IMR-90 (cell line): Measurements from ENCODE around the gene SUPT3H. TPM values are rescaled to one million over a fixed set of nuclear protein-coding genes. Genes with fewer than 3 reads are reported as not detected.

ENCODE experiments used
- ATAC-seq: fragments of 200-7000 bp; cut with Tn5 transposase; 2 replicates; pipeline ENCODE4 v1.9.1; 2020; ENCODE audit warnings: low read depth, mild to moderate bottlenecking, moderate library complexity
- BruUV-seq: library from RNA; stranded (reverse); fragments of 400-500 nt; replicated peaks from 2 replicates; lab custom pipeline; 2021; lab: Mats Ljungman, UMichigan
- CTCF ChIA-PET: fragments of 300-600 bp; formaldehyde crosslinking; extraction: SDS; loops from one replicate; lab custom pipeline; 2021; ENCODE audit warnings: antibody characterized with exemption; lab: Yijun Ruan, JAX
- POLR2A ChIA-PET: fragments of 300-600 bp; sonication (Branson Sonifier 250); formaldehyde crosslinking; loops from one replicate; lab custom pipeline; 2022; ENCODE audit warnings: antibody characterized with exemption; ENCODE audit not compliant: unreplicated experiment; lab: Charles Lee
- DNase-seq: peaks from one replicate; pipeline ENCODE4 v3.0.0; 2013
- H2AFZ ChIP-seq: replicated peaks from 2 replicates; pipeline ENCODE3; 2013; ENCODE audit warnings: low read length, mild to moderate bottlenecking; ENCODE audit not compliant: poor library complexity
- H2AK5ac ChIP-seq: 2 replicates; pipeline ENCODE4 v1.6.1; 2013; ENCODE audit warnings: low read depth, low read length, inconsistent platforms
- H2AK9ac ChIP-seq: replicated peaks from 2 replicates; pipeline ENCODE3; 2013; ENCODE audit warnings: mild to moderate bottlenecking, low read depth, low read length, moderate library complexity; ENCODE audit not compliant: poor library complexity
- H2BK120ac ChIP-seq: 2 replicates; pipeline ENCODE4 v1.6.1; 2013; ENCODE audit warnings: low read depth, low read length, inconsistent platforms
- H2BK15ac ChIP-seq: 3 replicates; pipeline ENCODE4 v1.6.1; 2013; ENCODE audit warnings: low read depth, low read length, inconsistent platforms
- H2BK20ac ChIP-seq: 2 replicates; pipeline ENCODE4 v1.6.1; 2013; ENCODE audit warnings: low read depth, mild to moderate bottlenecking, inconsistent platforms, low read length, moderate library complexity
- H2BK5ac ChIP-seq: 2 replicates; pipeline ENCODE4 v1.6.1; 2013; ENCODE audit warnings: mild to moderate bottlenecking, low read depth, low read length, inconsistent platforms; ENCODE audit not compliant: poor library complexity, severe bottlenecking
- H3K14ac ChIP-seq: replicated peaks from 2 replicates; pipeline ENCODE4 v1.6.1; 2013; ENCODE audit warnings: low read depth, low read length, inconsistent platforms
- H3K18ac ChIP-seq: 2 replicates; pipeline ENCODE4 v1.6.1; 2013; ENCODE audit warnings: low read depth, low read length, control low read depth
- H3K23ac ChIP-seq: 2 replicates; pipeline ENCODE4 v1.6.1; 2013; ENCODE audit warnings: low read depth, low read length, inconsistent platforms
- H3K27ac ChIP-seq: 2 replicates; pipeline ENCODE4 v1.5.1; 2013; ENCODE audit warnings: mild to moderate bottlenecking, control low read depth, low read length; ENCODE audit not compliant: insufficient read depth
- H3K27me3 ChIP-seq: 2 replicates; pipeline ENCODE4 v1.6.1; 2013; ENCODE audit warnings: low read length; ENCODE audit not compliant: control insufficient read depth, insufficient read depth
- H3K36me3 ChIP-seq: 2 replicates; pipeline ENCODE4 v1.6.1; 2013; ENCODE audit warnings: low read length, mixed read lengths; ENCODE audit not compliant: control insufficient read depth, insufficient read depth
- H3K4ac ChIP-seq: 2 replicates; pipeline ENCODE4 v1.6.1; 2013; ENCODE audit warnings: low read depth, low read length, inconsistent platforms
- H3K4me1 ChIP-seq: 2 replicates; pipeline ENCODE4 v1.6.1; 2013; ENCODE audit warnings: low read length, mixed read lengths; ENCODE audit not compliant: control insufficient read depth, insufficient read depth
- H3K4me2 ChIP-seq: 2 replicates; pipeline ENCODE4 v1.6.1; 2013; ENCODE audit warnings: low read depth, mild to moderate bottlenecking, control low read depth, low read length, moderate library complexity
- H3K4me3 ChIP-seq: 2 replicates; pipeline ENCODE4 v1.5.1; 2013; ENCODE audit warnings: low read depth, mild to moderate bottlenecking, control low read depth, low read length, moderate library complexity; ENCODE audit not compliant: insufficient read depth
- H3K56ac ChIP-seq: 2 replicates; pipeline ENCODE4 v1.6.1; 2013; ENCODE audit warnings: low read length, inconsistent platforms; ENCODE audit not compliant: insufficient read depth; ENCODE audit errors: extremely low read depth
- H3K79me1 ChIP-seq, 2 experiments: 2 replicates each; pipeline ENCODE4 v1.6.1; 2013; ENCODE audit warnings: low read length in 2 of 2, inconsistent platforms in 1 of 2, low read depth in 1 of 2
- H3K9ac ChIP-seq: 2 replicates; pipeline ENCODE4 v1.6.1; 2013; ENCODE audit warnings: low read depth, low read length, control low read depth
- H3K9me1 ChIP-seq: 2 replicates; pipeline ENCODE4 v1.6.1; 2013; ENCODE audit warnings: low read length, inconsistent platforms; ENCODE audit not compliant: insufficient read depth
- H3K9me3 ChIP-seq: 2 replicates; pipeline ENCODE4 v1.6.1; 2013; ENCODE audit warnings: low read length; ENCODE audit not compliant: control insufficient read depth, insufficient read depth
- H4K20me1 ChIP-seq: 2 replicates; pipeline ENCODE4 v1.6.1; 2013; ENCODE audit warnings: low read length, inconsistent platforms; ENCODE audit not compliant: insufficient read depth
- H4K5ac ChIP-seq: 2 replicates; pipeline ENCODE4 v1.6.1; 2013; ENCODE audit warnings: mild to moderate bottlenecking, low read depth, low read length, control low read depth
- H4K8ac ChIP-seq, 2 experiments: 2 replicates each; pipeline ENCODE4 v1.6.1; 2013; ENCODE audit warnings: low read depth in 2 of 2, low read length in 2 of 2, control low read depth in 1 of 2, inconsistent platforms in 1 of 2
- H4K91ac ChIP-seq: 2 replicates; pipeline ENCODE4 v1.6.1; 2013; ENCODE audit warnings: low read depth, low read length, inconsistent platforms; ENCODE audit not compliant: insufficient read depth
- CEBPB ChIP-seq: IDR thresholded peaks from 2 replicates; pipeline ENCODE4 v1.6.1; 2012; ENCODE audit warnings: low read depth, low read length, improper control_type of control experiment
- CHD1 ChIP-seq: IDR thresholded peaks from 2 replicates; pipeline ENCODE4 v1.6.1; 2012; ENCODE audit warnings: low read depth, low read length, improper control_type of control experiment
- MAFK ChIP-seq: IDR thresholded peaks from 2 replicates; pipeline ENCODE4 v1.6.1; 2012; ENCODE audit warnings: low read depth, low read length, improper control_type of control experiment
- MAZ ChIP-seq: IDR thresholded peaks from 2 replicates; pipeline ENCODE4 v1.6.1; 2012; ENCODE audit warnings: low read depth, mild to moderate bottlenecking, low read length, improper control_type of control experiment, moderate library complexity, borderline replicate concordance
- MXI1 ChIP-seq: IDR thresholded peaks from 2 replicates; pipeline ENCODE4 v1.6.1; 2012; ENCODE audit warnings: low read depth, mild to moderate bottlenecking, low read length, moderate library complexity, borderline replicate concordance
- NFE2L2 ChIP-seq: fragments of 150-350 bp; IDR thresholded peaks from 2 replicates; pipeline ENCODE4 v1.6.1; 2016; ENCODE audit warnings: low read depth, mild to moderate bottlenecking, low read length
- RAD21 ChIP-seq: IDR thresholded peaks from 2 replicates; pipeline ENCODE4 v1.6.1; 2012; ENCODE audit warnings: low read length, improper control_type of control experiment
- RFX5 ChIP-seq: IDR thresholded peaks from 2 replicates; pipeline ENCODE4 v1.8.0; 2012; ENCODE audit warnings: low read depth, mild to moderate bottlenecking, low read length, moderate library complexity
- WGBS, 2 experiments: methylation state at CpG; one replicate each; pipeline versions ENCODE4 v1.1.5 to v1.1.7; 2013; ENCODE audit warnings: missing lambda C conversion rate in 2 of 2; ENCODE audit not compliant: insufficient read length in 1 of 2; ENCODE audit errors: extremely low coverage in 2 of 2; 5-methylcytosine and 5-hydroxymethylcytosine counted together
- dilution Hi-C: fragments of 300-500 bp; cut with HindIII; formaldehyde crosslinking; loops from one replicate; pipeline ENCODE4 v1.14.3; 2018; ENCODE audit warnings: low sequenced_read_pairs; ENCODE audit not compliant: unreplicated experiment
- in situ Hi-C: fragments of 300-500 bp; cut with MboI; formaldehyde crosslinking; loops from 3 replicates; pipeline ENCODE4 v1.14.3; 2019; ENCODE audit warnings: low sequenced_read_pairs, inconsistent platforms, mixed read lengths
- intact Hi-C: fragments of 100-400 bp; cut with micrococcal nuclease; formaldehyde crosslinking; loops from 2 replicates; pipeline ENCODE4 v1.10.0; 2022
- polyA plus RNA-seq, 3 experiments: library from polyadenylated mRNA; depleted of rRNA; stranded (reverse); fragments of >200 nt; gene quantifications; 2 replicates each; pipeline ENCODE4 v1.2.3, GENCODE V29; 2012; ENCODE audit warnings: low replicate concordance in 1 of 3
- total RNA-seq: library from RNA; depleted of rRNA; stranded (reverse); fragments of >200 nt; gene quantifications from 2 replicates; pipeline ENCODE4 v1.2.3, GENCODE V29; 2012
- TF ChIP-seq, protein P1 (sequence below): fragments of 150-350 bp; IDR thresholded peaks from 2 replicates; pipeline ENCODE4 v1.6.1; 2017; ENCODE audit warnings: mild to moderate bottlenecking, antibody characterized with exemption, low read length, low read depth
- TF ChIP-seq, protein P2 (sequence below): fragments of 150-350 bp; IDR thresholded peaks from 2 replicates; pipeline ENCODE4 v1.6.1; 2016; ENCODE audit warnings: low read depth, mild to moderate bottlenecking, low read length, moderate library complexity, borderline replicate concordance

Gene SUPT3H
- total and polyA plus RNA-seq, 2 of the 4 experiments (the other 2 are of a cell fraction) = 4.5 to 5.0 TPM

DNA sequence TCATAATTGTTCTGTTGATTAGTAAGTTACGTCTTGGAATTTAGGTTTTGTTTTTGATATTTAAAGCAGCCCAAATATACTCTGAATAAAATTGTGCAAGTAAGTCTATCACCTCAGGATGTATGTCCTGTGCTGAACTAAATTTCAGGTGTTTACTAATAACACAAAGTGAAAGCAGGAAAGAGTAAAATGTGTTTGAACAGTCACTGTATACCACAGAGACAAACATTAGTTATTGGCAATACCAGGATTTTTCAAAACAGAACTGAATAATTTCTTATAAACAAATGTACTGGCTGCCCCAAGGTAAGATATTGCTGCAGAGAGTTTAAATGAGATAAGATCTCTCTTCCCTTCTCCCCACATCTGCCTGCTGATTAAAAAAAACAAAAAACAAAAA, 454.3 kb downstream of the SUPT3H start:
- Histone ChIP-seq H3K4ac (no peak overlapping the region), H3K27ac (no peak overlapping the region), H3K4me2 (no peak overlapping the region), H2BK20ac (no peak overlapping the region), H2BK5ac (no peak overlapping the region), H2BK120ac (no peak overlapping the region), H2AK5ac (no peak overlapping the region), H2BK15ac (no peak overlapping the region), H3K18ac (no peak overlapping the region), H3K56ac (no peak overlapping the region), H3K4me3 (no peak overlapping the region), H4K8ac (no peak overlapping the region), H4K91ac (no peak overlapping the region), H4K5ac (no peak overlapping the region), H3K79me1 (no peaks in the 10 kb centered on the region), H3K23ac (no peak overlapping the region), H2AFZ (no peak overlapping the region), H2AK9ac (no peak overlapping the region), H3K9me3 (no peaks in the 10 kb centered on the region), H3K9me1 (no peaks in the 10 kb centered on the region), H3K36me3 (no peaks in the 10 kb centered on the region), H3K4me1 (no peaks in the 10 kb centered on the region), H3K9ac (no peak overlapping the region), H3K14ac (no peak overlapping the region), H3K27me3 (no peaks in the 10 kb centered on the region), H4K20me1 (no peaks in the 10 kb centered on the region)
- dilution Hi-C loops = no loop called here
- ChIA-PET POLR2A (no interaction called here), CTCF (no interaction called here)
- no TSS peak for BruUV-seq
- DNase-seq (no peak), ATAC-seq (no peak)
- no peak for TF ChIP-seq NFE2L2
- TF ChIP-seq, protein P1, sequence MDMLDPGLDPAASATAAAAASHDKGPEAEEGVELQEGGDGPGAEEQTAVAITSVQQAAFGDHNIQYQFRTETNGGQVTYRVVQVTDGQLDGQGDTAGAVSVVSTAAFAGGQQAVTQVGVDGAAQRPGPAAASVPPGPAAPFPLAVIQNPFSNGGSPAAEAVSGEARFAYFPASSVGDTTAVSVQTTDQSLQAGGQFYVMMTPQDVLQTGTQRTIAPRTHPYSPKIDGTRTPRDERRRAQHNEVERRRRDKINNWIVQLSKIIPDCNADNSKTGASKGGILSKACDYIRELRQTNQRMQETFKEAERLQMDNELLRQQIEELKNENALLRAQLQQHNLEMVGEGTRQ = no peak
- TF ChIP-seq RAD21 = no peak
- no peak for TF ChIP-seq RFX5
- no peak for TF ChIP-seq CEBPB
- no peak for TF ChIP-seq MXI1
- no peak for TF ChIP-seq CHD1
- TF ChIP-seq MAFK = no peak
- TF ChIP-seq, protein P2, sequence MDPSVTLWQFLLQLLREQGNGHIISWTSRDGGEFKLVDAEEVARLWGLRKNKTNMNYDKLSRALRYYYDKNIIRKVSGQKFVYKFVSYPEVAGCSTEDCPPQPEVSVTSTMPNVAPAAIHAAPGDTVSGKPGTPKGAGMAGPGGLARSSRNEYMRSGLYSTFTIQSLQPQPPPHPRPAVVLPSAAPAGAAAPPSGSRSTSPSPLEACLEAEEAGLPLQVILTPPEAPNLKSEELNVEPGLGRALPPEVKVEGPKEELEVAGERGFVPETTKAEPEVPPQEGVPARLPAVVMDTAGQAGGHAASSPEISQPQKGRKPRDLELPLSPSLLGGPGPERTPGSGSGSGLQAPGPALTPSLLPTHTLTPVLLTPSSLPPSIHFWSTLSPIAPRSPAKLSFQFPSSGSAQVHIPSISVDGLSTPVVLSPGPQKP = no peak
- no peak for TF ChIP-seq MAZ
- intact Hi-C loops = no loop called here
- WGBS, 2 experiments = no CpG with 5 or more reads among the region's 1 CpG
- in situ Hi-C loops = no loop called here
